GM23248 (cell line): ENCODE measurements around the gene TESPA1. TPM values are rescaled to one million over a fixed set of nuclear protein-coding genes. Genes with fewer than 3 reads are reported as not detected.

Experiments used
- DNase-seq: peaks from one replicate; pipeline ENCODE4 v3.0.0-alpha.2; 2015
- H2AFZ ChIP-seq: fragments of 200-600 bp; sonication (generic); 2 replicates; pipeline ENCODE4 v1.6.1; 2016; ENCODE audit warnings: antibody characterized with exemption
- H3F3A ChIP-seq: fragments of 200-600 bp; sonication (generic); 2 replicates; pipeline ENCODE4 v1.6.1; 2016; ENCODE audit warnings: mild to moderate bottlenecking, antibody characterized with exemption, mixed run types; ENCODE audit not compliant: insufficient read depth
- H3K27ac ChIP-seq: fragments of 200-600 bp; sonication (generic); 2 replicates; pipeline ENCODE4 v1.5.1; 2016; ENCODE audit warnings: mild to moderate bottlenecking
- H3K27me3 ChIP-seq: fragments of 200-600 bp; sonication (generic); replicated peaks from 2 replicates; pipeline ENCODE4 v1.6.1; 2016; ENCODE audit warnings: mild to moderate bottlenecking; ENCODE audit not compliant: insufficient read depth
- H3K36me3 ChIP-seq: fragments of 200-600 bp; sonication (generic); 2 replicates; pipeline ENCODE4 v1.6.1; 2016; ENCODE audit warnings: low read depth, mild to moderate bottlenecking
- H3K4me1 ChIP-seq: fragments of 200-600 bp; sonication (generic); 2 replicates; pipeline ENCODE4 v1.6.1; 2016; ENCODE audit warnings: mild to moderate bottlenecking; ENCODE audit not compliant: insufficient read depth
- H3K4me2 ChIP-seq: fragments of 200-600 bp; sonication (generic); one replicate; pipeline ENCODE4 v1.6.1; 2016; ENCODE audit warnings: mild to moderate bottlenecking; ENCODE audit not compliant: unreplicated experiment
- H3K4me3 ChIP-seq: fragments of 200-600 bp; sonication (generic); 2 replicates; pipeline ENCODE4 v1.5.1; 2016; ENCODE audit warnings: mild to moderate bottlenecking
- H3K79me2 ChIP-seq: fragments of 200-600 bp; sonication (generic); 2 replicates; pipeline ENCODE4 v1.6.1; 2016; ENCODE audit warnings: mild to moderate bottlenecking; ENCODE audit not compliant: insufficient read depth
- H3K9ac ChIP-seq: fragments of 200-600 bp; sonication (generic); 2 replicates; pipeline ENCODE4 v1.6.1; 2016; ENCODE audit warnings: mild to moderate bottlenecking
- H3K9me2 ChIP-seq: fragments of 200-600 bp; sonication (generic); 2 replicates; pipeline ENCODE4 v1.6.1; 2016; ENCODE audit warnings: mixed run types, mild to moderate bottlenecking, moderate library complexity; ENCODE audit not compliant: insufficient read depth
- H3K9me3 ChIP-seq: fragments of 200-600 bp; sonication (generic); one replicate; pipeline ENCODE4 v1.6.1; 2017; ENCODE audit warnings: low read depth
- H4K20me1 ChIP-seq: fragments of 200-600 bp; sonication (generic); 2 replicates; pipeline ENCODE4 v1.6.0; 2016; ENCODE audit not compliant: insufficient read depth
- EZH2 ChIP-seq: fragments of 200-600 bp; sonication (generic); IDR thresholded peaks from 2 replicates; pipeline ENCODE4 v1.6.1; 2018; ENCODE audit warnings: antibody characterized with exemption, mild to moderate bottlenecking; ENCODE audit not compliant: insufficient read depth, poor library complexity, severe bottlenecking
- EZH2phosphoT487 ChIP-seq: fragments of 200-600 bp; sonication (generic); IDR thresholded peaks from 2 replicates; pipeline ENCODE4 v1.6.1; 2018; ENCODE audit warnings: antibody characterized with exemption, moderate library complexity, mild to moderate bottlenecking, low read depth; ENCODE audit not compliant: insufficient read depth
- WGBS, 2 experiments: methylation state at CpG; one replicate each; pipeline ENCODE4 v1.1.6; 2015 to 2017; ENCODE audit warnings: low lambda C conversion rate in 2 of 2, low coverage in 1 of 2; ENCODE audit errors: missing lambda C conversion rate in 2 of 2; 5-methylcytosine and 5-hydroxymethylcytosine counted together
- in situ Hi-C: fragments of 300-500 bp; cut with MboI; formaldehyde crosslinking; loops from 2 replicates; pipeline ENCODE4 v1.15.0; 2020
- polyA plus RNA-seq: library from polyadenylated mRNA; unstranded; fragments of >200 nt; fragmentation: Nextera tagmentation; extraction: Ambion mirVana; gene quantifications from 2 replicates; pipeline ENCODE4 v1.2.1, GENCODE V29; 2016
- total RNA-seq: library from RNA; depleted of rRNA; stranded (reverse); fragments of >200 nt; shearing (Covaris generic); gene quantifications from 2 replicates; pipeline ENCODE4 v1.2.3, GENCODE V29; 2014

The TESPA1 gene
- total and polyA plus RNA-seq, 2 experiments from 2014 or later, result not detected

GRCh38 chr12:54968181-54968730 lies 16.3 kb downstream of the TESPA1 start:
- in situ Hi-C loops, result loop anchor here (10.0 kb wide), 1 partner anchor 223 kb away; no protein-coding TSS in a partner anchor
- H3K27ac ChIP-seq, result no peak overlapping the region
- no peaks in the 10 kb centered on the region for H3F3A ChIP-seq
- no peak overlapping the region for H3K4me2 ChIP-seq
- no peak overlapping the region for H3K9ac ChIP-seq
- DNase-seq, result no peak
- no peaks in the 10 kb centered on the region for H3K36me3 ChIP-seq
- H2AFZ ChIP-seq, result no peak overlapping the region
- no peaks in the 10 kb centered on the region for H4K20me1 ChIP-seq
- H3K27me3 ChIP-seq, result peaks cover 61% of the 10 kb centered on the region
- TF ChIP-seq EZH2, result no peak
- no peak for TF ChIP-seq EZH2phosphoT487
- H3K4me3 ChIP-seq, result no peak overlapping the region
- no peaks in the 10 kb centered on the region for H3K79me2 ChIP-seq
- H3K4me1 ChIP-seq, result no peaks in the 10 kb centered on the region
- H3K9me2 ChIP-seq, result no peaks in the 10 kb centered on the region
- H3K9me3 ChIP-seq, result no peaks in the 10 kb centered on the region
- WGBS, 2 experiments, result 19 to 21% methylated on average over 4 of the region's 4 CpGs

- H3K36me3 ChIP-seq, result no peaks in the 10 kb centered on the region
- WGBS, 2 experiments, result 14 to 20% methylated on average over 2 of the region's 2 CpGs
- no peaks in the 10 kb centered on the region for H3K9me3 ChIP-seq
- in situ Hi-C loops, result loop anchor here (10.0 kb wide), 1 partner anchor 223 kb away; no protein-coding TSS in a partner anchor
- no peak overlapping the region for H3K9ac ChIP-seq
- H3K27ac ChIP-seq, result no peak overlapping the region
- no peak overlapping the region for H2AFZ ChIP-seq
- no peaks in the 10 kb centered on the region for H3K79me2 ChIP-seq
- H4K20me1 ChIP-seq, result no peaks in the 10 kb centered on the region
- no peak for DNase-seq
- no peaks in the 10 kb centered on the region for H3K9me2 ChIP-seq
- no peak for TF ChIP-seq EZH2phosphoT487
- no peak for TF ChIP-seq EZH2
- peaks cover 59% of the 10 kb centered on the region for H3K27me3 ChIP-seq
- H3K4me2 ChIP-seq, result no peak overlapping the region
- H3F3A ChIP-seq, result no peaks in the 10 kb centered on the region
- H3K4me1 ChIP-seq, result no peaks in the 10 kb centered on the region
- H3K4me3 ChIP-seq, result no peak overlapping the region
These were observed 17.1 kb downstream of the TESPA1 start for GRCh38 chr12:54967461-54967860.

GRCh38 chr12:54961190-54961589 lies 23.4 kb downstream of the TESPA1 start:
- no peak overlapping the region for H2AFZ ChIP-seq
- no peaks in the 10 kb centered on the region for H3K4me1 ChIP-seq
- no peak overlapping the region for H3K4me3 ChIP-seq
- no peaks in the 10 kb centered on the region for H3F3A ChIP-seq
- H3K9me3 ChIP-seq, result no peaks in the 10 kb centered on the region
- in situ Hi-C loops, result loop anchor here (10.0 kb wide), 1 partner anchor 216 kb away; no protein-coding TSS in a partner anchor
- H3K27me3 ChIP-seq, result peaks cover 64% of the 10 kb centered on the region
- H3K9me2 ChIP-seq, result no peaks in the 10 kb centered on the region
- no peak overlapping the region for H3K4me2 ChIP-seq
- no peak overlapping the region for H3K9ac ChIP-seq
- no peaks in the 10 kb centered on the region for H3K36me3 ChIP-seq
- no peaks in the 10 kb centered on the region for H4K20me1 ChIP-seq
- WGBS, 2 experiments, result 28 to 29% methylated on average over 3 to 4 of the region's 4 CpGs
- no peak for DNase-seq
- H3K79me2 ChIP-seq, result no peaks in the 10 kb centered on the region
- H3K27ac ChIP-seq, result no peak overlapping the region
- no peak for TF ChIP-seq EZH2
- TF ChIP-seq EZH2phosphoT487, result no peak

- no peak overlapping the region for H3K9ac ChIP-seq
- TF ChIP-seq EZH2 (no peak), EZH2phosphoT487 (no peak)
- H4K20me1 ChIP-seq, result no peaks in the 10 kb centered on the region
- H3K4me2 ChIP-seq, result no peak overlapping the region
- no peak overlapping the region for H3K27ac ChIP-seq
- no peaks in the 10 kb centered on the region for H3K9me2 ChIP-seq
- no peaks in the 10 kb centered on the region for H3F3A ChIP-seq
- H3K9me3 ChIP-seq, result no peaks in the 10 kb centered on the region
- no peaks in the 10 kb centered on the region for H3K79me2 ChIP-seq
- in situ Hi-C loops, result loop anchor here (10.0 kb wide), 1 partner anchor 215 kb away; no protein-coding TSS in a partner anchor
- H3K36me3 ChIP-seq, result no peaks in the 10 kb centered on the region
- WGBS, 2 experiments, result 34 to 35% methylated on average over 10 of the region's 10 CpGs
- H3K27me3 ChIP-seq, result peaks cover 48% of the 10 kb centered on the region
- no peak for DNase-seq
- no peak overlapping the region for H2AFZ ChIP-seq
- no peak overlapping the region for H3K4me3 ChIP-seq
- no peaks in the 10 kb centered on the region for H3K4me1 ChIP-seq
These were observed 25.1 kb downstream of the TESPA1 start for GRCh38 chr12:54959291-54960018.
